Adipocyte (in vitro differentiated cells): Measurements from ENCODE around the gene PCNX1.
"Not testable (repeated sequence)": the region's sequence is repeated elsewhere in the genome, so short reads cannot be mapped to it uniquely, and the experiment has no call there.

Experiments used
- DNase-seq: peaks from one replicate; pipeline ENCODE4 v3.0.0-alpha.2; 2015; ENCODE audit warnings: low read depth
- H3K27me3 ChIP-seq: replicated peaks from 2 replicates; pipeline ENCODE4 v1.7.0; 2013; ENCODE audit warnings: mild to moderate bottlenecking, low read length, moderate library complexity; ENCODE audit not compliant: control insufficient read depth, insufficient read depth
- H3K36me3 ChIP-seq: 2 replicates; pipeline ENCODE4 v1.7.0; 2013; ENCODE audit warnings: low read length, mild to moderate bottlenecking, moderate library complexity; ENCODE audit not compliant: control insufficient read depth, insufficient read depth, severe bottlenecking
- H3K4me1 ChIP-seq: 2 replicates; pipeline ENCODE4 v1.7.0; 2013; ENCODE audit warnings: mild to moderate bottlenecking, low read length, moderate library complexity; ENCODE audit not compliant: control insufficient read depth, insufficient read depth
- H3K4me3 ChIP-seq: 2 replicates; pipeline ENCODE4 v1.7.0; 2013; ENCODE audit warnings: mild to moderate bottlenecking, low read length, moderate library complexity
- H3K9ac ChIP-seq: 2 replicates; pipeline ENCODE4 v1.7.0; 2013; ENCODE audit warnings: mild to moderate bottlenecking, low read length, moderate library complexity
- H3K9me3 ChIP-seq: 2 replicates; pipeline ENCODE4 v1.7.0; 2013; ENCODE audit warnings: mild to moderate bottlenecking, low read length, moderate library complexity; ENCODE audit not compliant: control insufficient read depth

PCNX1 gene

GRCh38 chr14:71117839-71118743 is 210.8 kb downstream of the PCNX1 start:
- Histone ChIP-seq H3K4me3 (peak overlapping the region; percentile 29), H3K9me3 (no peaks in the 10 kb centered on the region), H3K4me1 (peaks cover 39% of the 10 kb centered on the region), H3K9ac (peak overlapping the region; percentile 61), H3K36me3 (peaks cover 24% of the 10 kb centered on the region), H3K27me3 (no peaks in the 10 kb centered on the region)
- DNase-seq: peak; percentile 89

DNA sequence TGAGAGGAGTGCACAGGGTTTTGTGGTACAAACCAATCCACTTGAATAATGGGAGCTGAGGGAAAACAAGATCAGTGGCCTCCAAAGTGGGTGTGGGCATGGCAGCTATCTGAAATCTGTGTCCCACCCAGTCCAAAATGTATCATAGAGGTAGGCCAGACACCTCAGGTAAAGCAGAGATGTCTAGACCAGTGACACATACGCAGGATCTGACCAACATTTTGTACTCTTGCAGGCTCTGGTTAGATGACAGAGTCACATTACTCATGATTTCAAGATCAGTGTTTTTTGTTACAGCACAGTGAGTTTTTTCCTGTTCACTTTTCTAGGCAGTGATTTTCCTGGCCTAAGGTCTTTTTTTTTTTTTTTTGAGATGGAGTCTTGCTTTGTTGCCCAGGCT is 211.8 kb downstream of the PCNX1 start:
- Histone ChIP-seq H3K4me3 (peak overlapping the region; percentile 35), H3K9me3 (no peaks in the 10 kb centered on the region), H3K27me3 (no peaks in the 10 kb centered on the region), H3K9ac (peak overlapping the region; percentile 16), H3K36me3 (peaks cover 20% of the 10 kb centered on the region), H3K4me1 (peaks cover 39% of the 10 kb centered on the region)
- no peak for DNase-seq

DNA sequence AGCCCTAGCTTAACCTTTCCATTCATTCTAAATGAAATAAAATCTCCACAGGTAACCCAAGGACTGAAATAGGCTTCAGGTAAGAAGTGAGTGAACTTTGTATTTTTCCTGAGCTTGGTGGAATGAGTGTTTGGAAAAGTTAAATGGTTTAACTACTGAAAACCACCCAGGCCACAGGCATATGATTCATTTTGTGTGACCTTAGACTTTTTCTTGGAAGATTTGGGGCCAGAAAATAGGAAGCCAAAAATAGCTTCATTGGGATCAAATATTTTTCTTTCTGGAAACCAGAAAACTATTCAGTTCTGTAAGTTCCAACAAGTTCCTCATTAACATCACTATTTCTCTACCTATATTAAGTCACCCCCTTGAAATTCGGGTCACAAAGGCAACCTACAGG is 212.6 kb downstream of the PCNX1 start:
- Histone ChIP-seq H3K27me3 (no peaks in the 10 kb centered on the region), H3K9me3 (no peaks in the 10 kb centered on the region), H3K4me3 (no peak overlapping the region), H3K36me3 (peaks cover 14% of the 10 kb centered on the region), H3K4me1 (peaks cover 39% of the 10 kb centered on the region), H3K9ac (no peak overlapping the region)
- DNase-seq: no peak

GRCh38 chr14:71121001-71121400 is 213.7 kb downstream of the PCNX1 start:
- Histone ChIP-seq H3K36me3 (peaks cover 5% of the 10 kb centered on the region), H3K4me3 (no peak overlapping the region), H3K4me1 (peaks cover 39% of the 10 kb centered on the region), H3K27me3 (no peaks in the 10 kb centered on the region), H3K9me3 (no peaks in the 10 kb centered on the region), H3K9ac (no peak overlapping the region)
- no peak for DNase-seq

DNA sequence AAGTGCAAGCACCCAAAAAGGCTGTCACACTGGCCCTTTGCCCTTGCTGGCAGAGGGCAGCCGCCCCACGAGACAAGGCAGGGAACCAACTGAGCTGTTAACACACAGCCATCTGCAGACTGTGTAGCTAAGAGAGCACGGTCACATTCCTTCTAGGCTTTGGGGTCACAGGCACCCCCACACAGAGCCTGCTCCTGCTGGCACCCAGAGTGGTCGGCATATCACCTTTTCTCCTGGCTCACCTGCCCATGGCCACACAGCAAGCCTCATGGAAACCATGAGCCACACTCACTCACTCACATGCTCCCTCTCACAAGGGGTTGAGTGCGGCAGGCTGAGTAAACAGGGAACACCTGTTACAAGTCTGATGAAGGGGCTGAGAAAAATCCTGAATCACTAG is 214.5 kb downstream of the PCNX1 start:
- H3K9ac ChIP-seq: no peak overlapping the region
- DNase-seq: no peak
- H3K36me3 ChIP-seq: peaks cover under 1% of the 10 kb centered on the region
- H3K9me3 ChIP-seq: no peaks in the 10 kb centered on the region
- H3K27me3 ChIP-seq: no peaks in the 10 kb centered on the region
- peaks cover 39% of the 10 kb centered on the region for H3K4me1 ChIP-seq
- no peak overlapping the region for H3K4me3 ChIP-seq

- no peak overlapping the region for H3K9ac ChIP-seq
- no peaks in the 10 kb centered on the region for H3K9me3 ChIP-seq
- DNase-seq: no peak
- H3K4me1 ChIP-seq: peaks cover 33% of the 10 kb centered on the region
- H3K27me3 ChIP-seq: no peaks in the 10 kb centered on the region
- H3K4me3 ChIP-seq: no peak overlapping the region
- no peaks in the 10 kb centered on the region for H3K36me3 ChIP-seq
Measured at GRCh38 chr14:71122866-71123565, 215.8 kb downstream of the PCNX1 start.

- H3K4me1 ChIP-seq: peaks cover 27% of the 10 kb centered on the region
- H3K36me3 ChIP-seq: no peaks in the 10 kb centered on the region
- no peaks in the 10 kb centered on the region for H3K27me3 ChIP-seq
- H3K9ac ChIP-seq: no peak overlapping the region
- no peak for DNase-seq
- H3K9me3 ChIP-seq: no peaks in the 10 kb centered on the region
- no peak overlapping the region for H3K4me3 ChIP-seq
Measured at GRCh38 chr14:71123579-71124135, 216.4 kb downstream of the PCNX1 start.

DNA sequence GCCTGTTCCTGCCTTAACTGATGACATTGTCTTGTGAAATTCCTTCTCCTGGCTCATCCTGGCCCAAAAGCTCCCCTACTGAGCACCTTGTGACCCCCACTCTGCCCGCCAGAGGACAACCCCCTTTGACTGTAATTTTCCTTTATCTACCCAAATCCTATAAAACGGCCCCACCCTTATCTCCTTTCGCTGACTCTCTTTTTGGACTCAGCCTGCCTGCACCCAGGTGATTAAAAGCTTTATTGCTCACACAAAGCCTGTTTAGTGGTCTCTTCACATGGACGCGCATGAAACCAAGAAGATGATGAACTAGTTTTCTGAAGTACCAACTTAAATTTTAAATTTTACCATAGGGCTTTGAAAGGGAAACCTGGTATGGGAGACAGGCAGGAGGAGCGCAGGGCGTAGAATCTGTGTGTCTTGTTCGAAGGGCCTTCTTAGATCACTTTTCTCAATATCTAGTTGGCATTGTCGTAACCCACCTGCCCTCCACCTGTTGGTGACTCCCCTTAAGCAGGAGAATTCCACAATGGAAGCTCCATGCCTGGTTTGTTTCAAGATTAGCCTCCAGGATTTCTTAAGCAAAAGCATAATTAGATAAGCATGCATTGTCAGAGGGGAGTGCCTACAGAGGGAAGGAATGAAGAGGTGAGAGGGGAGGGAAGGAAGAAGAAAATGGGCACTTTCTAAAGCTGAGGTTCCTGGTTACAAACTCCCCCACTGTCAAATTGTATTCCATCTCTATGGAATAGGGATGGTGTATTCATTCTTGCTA is 222.6 kb downstream of the PCNX1 start:
- not testable (repeated sequence) for H3K9me3 ChIP-seq, H3K9ac ChIP-seq, H3K4me1 ChIP-seq, H3K36me3 ChIP-seq, H3K4me3 ChIP-seq, H3K27me3 ChIP-seq, DNase-seq

DNA sequence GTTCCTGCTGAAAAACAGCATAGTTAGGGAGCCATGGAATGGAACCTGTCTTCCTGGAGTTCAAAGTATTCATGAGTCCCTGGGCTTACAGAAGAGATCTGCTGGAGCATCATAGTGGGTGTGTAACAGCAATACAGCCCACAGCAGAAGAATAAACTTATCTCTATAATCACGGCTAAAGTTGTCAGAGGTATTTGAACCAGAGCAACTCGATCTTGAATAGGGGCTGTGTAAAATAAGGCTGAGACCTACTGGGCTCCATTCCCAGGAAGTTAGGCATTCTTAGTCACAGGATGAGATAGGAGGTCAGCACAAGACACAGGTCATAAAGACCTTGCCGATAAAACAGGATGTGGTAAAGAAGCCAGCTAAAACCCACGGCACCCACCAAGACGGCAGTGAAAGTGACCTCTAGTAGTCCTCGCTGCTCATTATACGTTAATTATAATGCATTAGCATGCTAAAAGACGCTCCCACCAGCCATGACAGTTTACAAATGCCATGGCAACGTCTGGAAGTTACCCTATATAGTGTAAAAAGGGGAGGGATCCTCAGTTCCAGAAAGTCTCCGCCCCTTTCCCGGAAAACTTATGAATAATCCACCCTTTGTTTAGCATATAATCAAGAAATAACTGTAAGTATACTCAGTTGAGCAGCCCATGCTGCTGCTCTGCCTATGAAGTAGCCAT is 223.4 kb downstream of the PCNX1 start:
- Histone ChIP-seq H3K9me3 (no peaks in the 10 kb centered on the region), H3K27me3 (no peaks in the 10 kb centered on the region), H3K9ac (no peak overlapping the region), H3K4me1 (no peaks in the 10 kb centered on the region), H3K4me3 (no peak overlapping the region), H3K36me3 (no peaks in the 10 kb centered on the region)
- no peak for DNase-seq

- H3K36me3 ChIP-seq: no peaks in the 10 kb centered on the region
- no peak overlapping the region for H3K4me3 ChIP-seq
- no peaks in the 10 kb centered on the region for H3K27me3 ChIP-seq
- peaks cover 5% of the 10 kb centered on the region for H3K9me3 ChIP-seq
- no peak for DNase-seq
- H3K4me1 ChIP-seq: no peaks in the 10 kb centered on the region
- H3K9ac ChIP-seq: no peak overlapping the region
Measured at GRCh38 chr14:71133296-71133695, 226.0 kb downstream of the PCNX1 start.
